Measurements from ENCODE around the gene PTPRN2. TPM values are rescaled to one million over a fixed set of nuclear protein-coding genes. Genes with fewer than 3 reads are reported as not detected.
"Not testable (repeated sequence)": the region's sequence is repeated elsewhere in the genome, so short reads cannot be mapped to it uniquely, and the experiment has no call there.

The PTPRN2 gene
- total RNA-seq, 4 donors from 2014 or later: 6.6 to 10.7 (median 8.2) TPM

DNA sequence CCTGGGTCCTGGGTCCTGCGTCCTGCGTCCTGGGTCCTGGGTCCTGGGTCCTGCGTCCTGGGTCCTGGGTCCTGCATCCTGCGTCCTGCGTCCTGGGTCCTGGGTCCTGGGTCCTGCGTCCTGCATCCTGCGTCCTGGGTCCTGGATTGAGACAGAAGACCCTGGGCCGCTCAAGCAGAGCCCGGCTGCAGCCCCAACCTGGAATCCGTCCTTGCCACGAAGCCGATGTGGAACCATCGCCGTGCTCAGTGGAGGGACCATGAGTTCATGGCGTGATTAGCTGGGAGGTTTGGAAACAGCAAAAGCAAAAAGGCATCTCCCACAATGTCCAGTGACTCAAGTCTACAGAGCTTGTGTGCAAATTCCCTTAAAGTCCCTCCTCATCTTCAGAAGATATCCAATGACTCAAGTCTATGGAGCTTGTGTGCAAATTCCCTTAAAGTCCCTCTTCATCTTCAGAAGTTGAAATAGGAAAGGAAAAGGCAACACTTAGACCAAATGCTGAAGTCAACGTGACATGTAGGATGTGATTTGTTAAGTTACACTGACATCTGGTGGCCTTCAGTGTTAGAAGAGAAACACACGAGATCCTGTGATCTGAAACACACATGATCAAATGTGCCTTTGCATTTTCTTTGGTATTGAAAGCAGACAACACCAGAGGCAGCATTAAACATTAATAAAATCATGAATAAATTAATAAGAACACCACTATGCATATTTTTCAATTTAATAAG lies 179.9 kb downstream of the PTPRN2 start:
- Histone ChIP-seq H3K9me3 (no peaks in the 10 kb centered on the region), H3K27ac (no peak overlapping the region), H3K4me1 (no peaks in the 10 kb centered on the region), H3K36me3 (no peaks in the 10 kb centered on the region), H3K27me3 (no peaks in the 10 kb centered on the region), H3K4me3 (no peak overlapping the region)
- WGBS, 2 donors: 76 to 80% methylated on average over 14 of the region's 17 CpGs
- TF ChIP-seq EP300 (IDR thresholded peaks at IDR 0.05): no peak
- TF ChIP-seq, protein P1, sequence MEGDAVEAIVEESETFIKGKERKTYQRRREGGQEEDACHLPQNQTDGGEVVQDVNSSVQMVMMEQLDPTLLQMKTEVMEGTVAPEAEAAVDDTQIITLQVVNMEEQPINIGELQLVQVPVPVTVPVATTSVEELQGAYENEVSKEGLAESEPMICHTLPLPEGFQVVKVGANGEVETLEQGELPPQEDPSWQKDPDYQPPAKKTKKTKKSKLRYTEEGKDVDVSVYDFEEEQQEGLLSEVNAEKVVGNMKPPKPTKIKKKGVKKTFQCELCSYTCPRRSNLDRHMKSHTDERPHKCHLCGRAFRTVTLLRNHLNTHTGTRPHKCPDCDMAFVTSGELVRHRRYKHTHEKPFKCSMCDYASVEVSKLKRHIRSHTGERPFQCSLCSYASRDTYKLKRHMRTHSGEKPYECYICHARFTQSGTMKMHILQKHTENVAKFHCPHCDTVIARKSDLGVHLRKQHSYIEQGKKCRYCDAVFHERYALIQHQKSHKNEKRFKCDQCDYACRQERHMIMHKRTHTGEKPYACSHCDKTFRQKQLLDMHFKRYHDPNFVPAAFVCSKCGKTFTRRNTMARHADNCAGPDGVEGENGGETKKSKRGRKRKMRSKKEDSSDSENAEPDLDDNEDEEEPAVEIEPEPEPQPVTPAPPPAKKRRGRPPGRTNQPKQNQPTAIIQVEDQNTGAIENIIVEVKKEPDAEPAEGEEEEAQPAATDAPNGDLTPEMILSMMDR (IDR thresholded peaks at IDR 0.05): peak; percentile 24 to 55 (median 29)
- DNase-seq (ENCODE audit: low spot score in 2 of 2): peak in 1 of 2 donors; percentile 29

DNA sequence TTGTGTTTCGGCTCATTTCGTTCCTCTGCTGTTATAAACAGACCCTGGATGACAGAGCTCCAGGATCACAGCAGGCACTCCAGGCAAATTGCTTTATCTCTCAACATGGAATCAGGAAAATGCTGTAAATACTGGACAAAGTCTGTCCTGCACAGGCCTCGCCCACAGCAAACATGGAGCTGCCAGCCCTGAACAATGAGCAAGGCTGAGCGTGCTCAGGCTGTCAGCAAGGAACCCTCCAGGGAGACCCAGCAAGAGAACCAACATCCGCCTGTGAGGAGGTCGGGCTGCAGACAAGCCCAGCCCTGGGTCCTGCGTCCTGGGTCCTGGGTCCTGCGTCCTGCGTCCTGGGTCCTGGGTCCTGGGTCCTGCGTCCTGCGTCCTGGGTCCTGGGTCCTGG lies 180.8 kb downstream of the PTPRN2 start:
- Histone ChIP-seq H3K9me3 (no peaks in the 10 kb centered on the region), H3K36me3 (no peaks in the 10 kb centered on the region), H3K4me1 (no peaks in the 10 kb centered on the region), H3K4me3 (no peak overlapping the region), H3K27me3 (no peaks in the 10 kb centered on the region), H3K27ac (no peak overlapping the region)
- TF ChIP-seq, protein P1 (IDR thresholded peaks at IDR 0.05): no peak
- TF ChIP-seq EP300 (IDR thresholded peaks at IDR 0.05) (no peak), POLR2A (IDR thresholded peaks at IDR 0.05) (no peak)
- WGBS, 2 donors: 64 to 87% methylated on average over 4 to 11 of the region's 11 CpGs
- DNase-seq (ENCODE audit: low spot score in 2 of 2): no peak

DNA sequence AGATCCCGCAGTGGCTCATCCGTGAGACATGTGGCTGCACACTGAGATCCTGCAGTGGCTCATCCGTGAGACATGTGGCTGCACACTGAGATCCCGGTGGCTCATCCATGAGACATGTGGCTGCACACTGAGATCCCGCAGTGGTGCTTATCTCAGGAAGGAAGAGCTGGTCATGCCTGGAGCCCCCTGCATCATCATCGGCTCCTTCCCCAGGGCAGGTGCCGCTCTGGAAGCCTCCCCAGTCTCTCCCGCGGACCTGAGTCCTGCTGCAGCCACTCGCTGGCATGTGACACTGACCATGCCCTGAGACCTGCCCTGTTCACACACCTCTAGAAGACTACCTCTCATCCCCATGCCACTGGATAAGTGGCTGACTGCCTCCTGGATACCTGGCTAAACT lies 181.3 kb downstream of the PTPRN2 start:
- Histone ChIP-seq H3K9me3 (no peaks in the 10 kb centered on the region), H3K4me3 (no peak overlapping the region), H3K36me3 (no peaks in the 10 kb centered on the region), H3K27ac (no peak overlapping the region), H3K27me3 (no peaks in the 10 kb centered on the region), H3K4me1 (no peaks in the 10 kb centered on the region)
- no peak for DNase-seq (ENCODE audit: low spot score in 2 of 2)
- TF ChIP-seq POLR2A (IDR thresholded peaks at IDR 0.05) (no peak), EP300 (IDR thresholded peaks at IDR 0.05) (no peak)
- TF ChIP-seq, protein P1 (IDR thresholded peaks at IDR 0.05): no peak
- WGBS, 2 donors: 90 to 95% methylated on average over 5 of the region's 10 CpGs

DNA sequence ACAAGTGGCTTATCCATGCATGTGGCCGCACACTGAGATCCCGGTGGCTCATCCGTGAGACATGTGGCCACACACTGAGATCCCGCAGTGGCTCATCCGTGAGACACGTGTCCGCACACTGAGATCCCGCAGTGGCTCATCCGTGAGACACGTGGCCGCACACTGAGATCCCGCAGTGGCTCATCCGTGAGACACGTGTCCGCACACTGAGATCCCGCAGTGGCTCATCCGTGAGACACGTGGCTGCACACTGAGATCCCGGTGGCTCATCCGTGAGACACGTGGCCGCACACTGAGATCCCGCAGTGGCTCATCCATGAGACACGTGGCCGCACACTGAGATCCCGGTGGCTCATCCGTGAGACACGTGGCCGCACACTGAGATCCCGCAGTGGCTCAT lies 181.9 kb downstream of the PTPRN2 start:
- H3K36me3 ChIP-seq; H3K9me3 ChIP-seq; H3K4me3 ChIP-seq; H3K4me1 ChIP-seq; DNase-seq (ENCODE audit: low spot score in 2 of 2); H3K27me3 ChIP-seq; H3K27ac ChIP-seq: not testable (repeated sequence)
- 94 to 96% methylated on average over 20 to 25 of the region's 30 CpGs for WGBS, 2 donors

DNA sequence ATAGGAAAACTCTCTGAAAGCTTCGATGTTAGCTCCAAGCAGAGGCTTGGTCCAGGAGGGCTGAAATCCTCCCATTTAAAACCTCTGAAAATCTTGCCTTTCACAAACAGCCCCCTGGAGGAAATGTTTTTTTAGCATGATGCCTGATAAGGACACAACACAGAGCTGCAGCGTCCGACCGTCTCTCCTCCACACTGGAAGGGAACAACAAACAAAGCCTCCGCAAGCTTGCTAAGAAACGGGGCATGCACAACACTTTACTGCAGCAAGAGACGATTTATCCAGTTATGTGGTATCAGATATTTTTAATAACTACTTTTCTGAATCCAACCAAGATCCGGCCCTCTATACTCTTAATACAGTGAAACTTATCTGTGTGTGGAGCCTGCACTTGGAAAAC lies 182.3 kb downstream of the PTPRN2 start:
- TF ChIP-seq POLR2A (IDR thresholded peaks at IDR 0.05): no peak
- TF ChIP-seq, protein P1 (IDR thresholded peaks at IDR 0.05): no peak
- TF ChIP-seq EP300 (IDR thresholded peaks at IDR 0.05): no peak
- H3K4me3 ChIP-seq: no peak overlapping the region
- no peaks in the 10 kb centered on the region for H3K36me3 ChIP-seq
- no peak for DNase-seq (ENCODE audit: low spot score in 2 of 2)
- H3K4me1 ChIP-seq: no peaks in the 10 kb centered on the region
- no peaks in the 10 kb centered on the region for H3K27me3 ChIP-seq
- H3K27ac ChIP-seq: no peak overlapping the region
- 70 to 76% methylated on average over 7 to 8 of the region's 8 CpGs for WGBS, 2 donors
- H3K9me3 ChIP-seq: no peaks in the 10 kb centered on the region
